IMR-90 (cell line): ENCODE results near the gene DHRSX. TPM values are rescaled to one million over a fixed set of nuclear protein-coding genes. Genes with fewer than 3 reads are reported as not detected.

Experiments
- ATAC-seq: fragments of 200-7000 bp; cut with Tn5 transposase; 2 replicates; pipeline ENCODE4 v1.9.1; 2020; ENCODE audit warnings: low read depth, mild to moderate bottlenecking, moderate library complexity
- BruUV-seq: library from RNA; stranded (reverse); fragments of 400-500 nt; replicated peaks from 2 replicates; lab custom pipeline; 2021; lab: Mats Ljungman, UMichigan
- CTCF ChIA-PET: fragments of 300-600 bp; formaldehyde crosslinking; extraction: SDS; loops from one replicate; lab custom pipeline; 2021; ENCODE audit warnings: antibody characterized with exemption; lab: Yijun Ruan, JAX
- POLR2A ChIA-PET: fragments of 300-600 bp; sonication (Branson Sonifier 250); formaldehyde crosslinking; loops from one replicate; lab custom pipeline; 2022; ENCODE audit warnings: antibody characterized with exemption; ENCODE audit not compliant: unreplicated experiment; lab: Charles Lee
- DNase-seq: peaks from one replicate; pipeline ENCODE4 v3.0.0; 2013
- H2AFZ ChIP-seq: replicated peaks from 2 replicates; pipeline ENCODE3; 2013; ENCODE audit warnings: low read length, mild to moderate bottlenecking; ENCODE audit not compliant: poor library complexity
- H2AK5ac ChIP-seq: 2 replicates; pipeline ENCODE4 v1.6.1; 2013; ENCODE audit warnings: low read depth, low read length, inconsistent platforms
- H2AK9ac ChIP-seq: replicated peaks from 2 replicates; pipeline ENCODE3; 2013; ENCODE audit warnings: mild to moderate bottlenecking, low read depth, low read length, moderate library complexity; ENCODE audit not compliant: poor library complexity
- H2BK120ac ChIP-seq: 2 replicates; pipeline ENCODE4 v1.6.1; 2013; ENCODE audit warnings: low read depth, low read length, inconsistent platforms
- H2BK15ac ChIP-seq: 3 replicates; pipeline ENCODE4 v1.6.1; 2013; ENCODE audit warnings: low read depth, low read length, inconsistent platforms
- H2BK20ac ChIP-seq: 2 replicates; pipeline ENCODE4 v1.6.1; 2013; ENCODE audit warnings: low read depth, mild to moderate bottlenecking, inconsistent platforms, low read length, moderate library complexity
- H2BK5ac ChIP-seq: 2 replicates; pipeline ENCODE4 v1.6.1; 2013; ENCODE audit warnings: mild to moderate bottlenecking, low read depth, low read length, inconsistent platforms; ENCODE audit not compliant: poor library complexity, severe bottlenecking
- H3K14ac ChIP-seq: replicated peaks from 2 replicates; pipeline ENCODE4 v1.6.1; 2013; ENCODE audit warnings: low read depth, low read length, inconsistent platforms
- H3K18ac ChIP-seq: 2 replicates; pipeline ENCODE4 v1.6.1; 2013; ENCODE audit warnings: low read depth, low read length, control low read depth
- H3K23ac ChIP-seq: 2 replicates; pipeline ENCODE4 v1.6.1; 2013; ENCODE audit warnings: low read depth, low read length, inconsistent platforms
- H3K27ac ChIP-seq: 2 replicates; pipeline ENCODE4 v1.5.1; 2013; ENCODE audit warnings: mild to moderate bottlenecking, control low read depth, low read length; ENCODE audit not compliant: insufficient read depth
- H3K27me3 ChIP-seq: 2 replicates; pipeline ENCODE4 v1.6.1; 2013; ENCODE audit warnings: low read length; ENCODE audit not compliant: control insufficient read depth, insufficient read depth
- H3K36me3 ChIP-seq: 2 replicates; pipeline ENCODE4 v1.6.1; 2013; ENCODE audit warnings: low read length, mixed read lengths; ENCODE audit not compliant: control insufficient read depth, insufficient read depth
- H3K4ac ChIP-seq: 2 replicates; pipeline ENCODE4 v1.6.1; 2013; ENCODE audit warnings: low read depth, low read length, inconsistent platforms
- H3K4me1 ChIP-seq: 2 replicates; pipeline ENCODE4 v1.6.1; 2013; ENCODE audit warnings: low read length, mixed read lengths; ENCODE audit not compliant: control insufficient read depth, insufficient read depth
- H3K4me2 ChIP-seq: 2 replicates; pipeline ENCODE4 v1.6.1; 2013; ENCODE audit warnings: low read depth, mild to moderate bottlenecking, control low read depth, low read length, moderate library complexity
- H3K4me3 ChIP-seq: 2 replicates; pipeline ENCODE4 v1.5.1; 2013; ENCODE audit warnings: low read depth, mild to moderate bottlenecking, control low read depth, low read length, moderate library complexity; ENCODE audit not compliant: insufficient read depth
- H3K56ac ChIP-seq: 2 replicates; pipeline ENCODE4 v1.6.1; 2013; ENCODE audit warnings: low read length, inconsistent platforms; ENCODE audit not compliant: insufficient read depth; ENCODE audit errors: extremely low read depth
- H3K79me1 ChIP-seq, 2 experiments: 2 replicates each; pipeline ENCODE4 v1.6.1; 2013; ENCODE audit warnings: low read length in 2 of 2, inconsistent platforms in 1 of 2, low read depth in 1 of 2
- H3K9ac ChIP-seq: 2 replicates; pipeline ENCODE4 v1.6.1; 2013; ENCODE audit warnings: low read depth, low read length, control low read depth
- H3K9me1 ChIP-seq: 2 replicates; pipeline ENCODE4 v1.6.1; 2013; ENCODE audit warnings: low read length, inconsistent platforms; ENCODE audit not compliant: insufficient read depth
- H3K9me3 ChIP-seq: 2 replicates; pipeline ENCODE4 v1.6.1; 2013; ENCODE audit warnings: low read length; ENCODE audit not compliant: control insufficient read depth, insufficient read depth
- H4K20me1 ChIP-seq: 2 replicates; pipeline ENCODE4 v1.6.1; 2013; ENCODE audit warnings: low read length, inconsistent platforms; ENCODE audit not compliant: insufficient read depth
- H4K5ac ChIP-seq: 2 replicates; pipeline ENCODE4 v1.6.1; 2013; ENCODE audit warnings: mild to moderate bottlenecking, low read depth, low read length, control low read depth
- H4K8ac ChIP-seq, 2 experiments: 2 replicates each; pipeline ENCODE4 v1.6.1; 2013; ENCODE audit warnings: low read depth in 2 of 2, low read length in 2 of 2, control low read depth in 1 of 2, inconsistent platforms in 1 of 2
- H4K91ac ChIP-seq: 2 replicates; pipeline ENCODE4 v1.6.1; 2013; ENCODE audit warnings: low read depth, low read length, inconsistent platforms; ENCODE audit not compliant: insufficient read depth
- BHLHE40 ChIP-seq: fragments of 150-350 bp; IDR thresholded peaks from 2 replicates; pipeline ENCODE4 v1.6.1; 2016; ENCODE audit warnings: mild to moderate bottlenecking, low read depth, low read length
- CHD1 ChIP-seq: IDR thresholded peaks from 2 replicates; pipeline ENCODE4 v1.6.1; 2012; ENCODE audit warnings: low read depth, low read length, improper control_type of control experiment
- FOS ChIP-seq: fragments of 150-350 bp; IDR thresholded peaks from 2 replicates; pipeline ENCODE4 v1.6.1; 2016; ENCODE audit warnings: low read depth, low read length
- MAFK ChIP-seq: IDR thresholded peaks from 2 replicates; pipeline ENCODE4 v1.6.1; 2012; ENCODE audit warnings: low read depth, low read length, improper control_type of control experiment
- MAZ ChIP-seq: IDR thresholded peaks from 2 replicates; pipeline ENCODE4 v1.6.1; 2012; ENCODE audit warnings: low read depth, mild to moderate bottlenecking, low read length, improper control_type of control experiment, moderate library complexity, borderline replicate concordance
- MXI1 ChIP-seq: IDR thresholded peaks from 2 replicates; pipeline ENCODE4 v1.6.1; 2012; ENCODE audit warnings: low read depth, mild to moderate bottlenecking, low read length, moderate library complexity, borderline replicate concordance
- NFE2L2 ChIP-seq: fragments of 150-350 bp; IDR thresholded peaks from 2 replicates; pipeline ENCODE4 v1.6.1; 2016; ENCODE audit warnings: low read depth, mild to moderate bottlenecking, low read length
- POLR2A ChIP-seq: IDR thresholded peaks from 2 replicates; pipeline ENCODE4 v1.6.1; 2012; ENCODE audit warnings: mild to moderate bottlenecking, low read depth, low read length
- RAD21 ChIP-seq: IDR thresholded peaks from 2 replicates; pipeline ENCODE4 v1.6.1; 2012; ENCODE audit warnings: low read length, improper control_type of control experiment
- RCOR1 ChIP-seq: IDR thresholded peaks from 2 replicates; pipeline ENCODE4 v1.6.1; 2012; ENCODE audit warnings: mild to moderate bottlenecking, low read length, improper control_type of control experiment; ENCODE audit not compliant: insufficient replicate concordance
- RFX5 ChIP-seq: IDR thresholded peaks from 2 replicates; pipeline ENCODE4 v1.8.0; 2012; ENCODE audit warnings: low read depth, mild to moderate bottlenecking, low read length, moderate library complexity
- SMC3 ChIP-seq: fragments of 150-350 bp; IDR thresholded peaks from 2 replicates; pipeline ENCODE4 v1.6.1; 2016; ENCODE audit warnings: low read depth, mild to moderate bottlenecking, antibody characterized with exemption, low read length, moderate library complexity
- WGBS, 2 experiments: methylation state at CpG; one replicate each; pipeline versions ENCODE4 v1.1.5 to v1.1.7; 2013; ENCODE audit warnings: missing lambda C conversion rate in 2 of 2; ENCODE audit not compliant: insufficient read length in 1 of 2; ENCODE audit errors: extremely low coverage in 2 of 2; 5-methylcytosine and 5-hydroxymethylcytosine counted together
- dilution Hi-C: fragments of 300-500 bp; cut with HindIII; formaldehyde crosslinking; loops from one replicate; pipeline ENCODE4 v1.14.3; 2018; ENCODE audit warnings: low sequenced_read_pairs; ENCODE audit not compliant: unreplicated experiment
- in situ Hi-C: fragments of 300-500 bp; cut with MboI; formaldehyde crosslinking; loops from 3 replicates; pipeline ENCODE4 v1.14.3; 2019; ENCODE audit warnings: low sequenced_read_pairs, inconsistent platforms, mixed read lengths
- intact Hi-C: fragments of 100-400 bp; cut with micrococcal nuclease; formaldehyde crosslinking; loops from 2 replicates; pipeline ENCODE4 v1.10.0; 2022
- polyA plus RNA-seq, 3 experiments: library from polyadenylated mRNA; depleted of rRNA; stranded (reverse); fragments of >200 nt; gene quantifications; 2 replicates each; pipeline ENCODE4 v1.2.3, GENCODE V29; 2012; ENCODE audit warnings: low replicate concordance in 1 of 3
- total RNA-seq: library from RNA; depleted of rRNA; stranded (reverse); fragments of >200 nt; gene quantifications from 2 replicates; pipeline ENCODE4 v1.2.3, GENCODE V29; 2012
- TF ChIP-seq, protein P1 (sequence below): fragments of 150-350 bp; IDR thresholded peaks from 2 replicates; pipeline ENCODE4 v1.6.1; 2016; ENCODE audit warnings: low read depth, mild to moderate bottlenecking, low read length, moderate library complexity, borderline replicate concordance
- TF ChIP-seq, protein P2 (sequence below): fragments of 150-350 bp; IDR thresholded peaks from 2 replicates; pipeline ENCODE4 v1.6.1; 2017; ENCODE audit warnings: mild to moderate bottlenecking, antibody characterized with exemption, low read length, low read depth

Gene DHRSX
- total and polyA plus RNA-seq, 2 of the 4 experiments (the other 2 are of a cell fraction): 26.2 to 38.0 TPM

DNA sequence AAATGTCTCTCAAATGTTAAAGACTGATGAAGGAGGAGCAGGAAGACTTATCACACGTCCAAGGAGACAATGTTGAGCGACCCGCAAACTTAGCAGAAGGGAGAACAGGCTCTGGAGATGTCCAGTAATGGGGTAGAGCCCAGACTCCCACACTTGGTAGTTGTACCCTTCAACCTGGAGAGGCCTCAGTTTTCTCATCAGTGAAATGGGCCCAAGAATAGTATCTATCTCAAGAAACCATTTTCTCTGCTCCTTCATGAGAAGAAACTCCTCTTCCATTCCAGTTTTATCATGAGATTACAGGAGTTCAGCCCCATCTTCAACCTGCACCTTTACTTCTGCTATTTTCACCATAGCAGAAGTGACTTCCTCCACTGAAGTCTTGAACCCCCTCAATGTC, 169.9 kb downstream of the DHRSX start:
- no peak overlapping the region for H2BK15ac ChIP-seq
- no peak overlapping the region for H3K23ac ChIP-seq
- H3K9me3 ChIP-seq: no peaks in the 10 kb centered on the region
- no peak for TF ChIP-seq MAFK
- no peak for TF ChIP-seq RFX5
- TF ChIP-seq POLR2A: no peak
- TF ChIP-seq BHLHE40: no peak
- no peak for TF ChIP-seq RAD21
- TF ChIP-seq, protein P1, sequence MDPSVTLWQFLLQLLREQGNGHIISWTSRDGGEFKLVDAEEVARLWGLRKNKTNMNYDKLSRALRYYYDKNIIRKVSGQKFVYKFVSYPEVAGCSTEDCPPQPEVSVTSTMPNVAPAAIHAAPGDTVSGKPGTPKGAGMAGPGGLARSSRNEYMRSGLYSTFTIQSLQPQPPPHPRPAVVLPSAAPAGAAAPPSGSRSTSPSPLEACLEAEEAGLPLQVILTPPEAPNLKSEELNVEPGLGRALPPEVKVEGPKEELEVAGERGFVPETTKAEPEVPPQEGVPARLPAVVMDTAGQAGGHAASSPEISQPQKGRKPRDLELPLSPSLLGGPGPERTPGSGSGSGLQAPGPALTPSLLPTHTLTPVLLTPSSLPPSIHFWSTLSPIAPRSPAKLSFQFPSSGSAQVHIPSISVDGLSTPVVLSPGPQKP: no peak
- no peak for TF ChIP-seq RCOR1
- no peak for TF ChIP-seq MAZ
- TF ChIP-seq NFE2L2: no peak
- TF ChIP-seq SMC3: no peak
- no peak for TF ChIP-seq MXI1
- TF ChIP-seq, protein P2, sequence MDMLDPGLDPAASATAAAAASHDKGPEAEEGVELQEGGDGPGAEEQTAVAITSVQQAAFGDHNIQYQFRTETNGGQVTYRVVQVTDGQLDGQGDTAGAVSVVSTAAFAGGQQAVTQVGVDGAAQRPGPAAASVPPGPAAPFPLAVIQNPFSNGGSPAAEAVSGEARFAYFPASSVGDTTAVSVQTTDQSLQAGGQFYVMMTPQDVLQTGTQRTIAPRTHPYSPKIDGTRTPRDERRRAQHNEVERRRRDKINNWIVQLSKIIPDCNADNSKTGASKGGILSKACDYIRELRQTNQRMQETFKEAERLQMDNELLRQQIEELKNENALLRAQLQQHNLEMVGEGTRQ: no peak
- TF ChIP-seq FOS: no peak
- no peak for TF ChIP-seq CHD1
- intact Hi-C loops: no loop called here
- no peak overlapping the region for H2AFZ ChIP-seq
- H3K4me3 ChIP-seq: no peak overlapping the region
- no peak overlapping the region for H3K4me2 ChIP-seq
- H2AK9ac ChIP-seq: no peak overlapping the region
- no peak overlapping the region for H3K56ac ChIP-seq
- no peak overlapping the region for H3K18ac ChIP-seq
- ATAC-seq: no peak
- no peaks in the 10 kb centered on the region; the same call in 1 of the 2 replicates for H3K9me1 ChIP-seq
- H3K27ac ChIP-seq: no peak overlapping the region
- H2BK120ac ChIP-seq: no peak overlapping the region
- no peak overlapping the region for H3K14ac ChIP-seq
- no peak overlapping the region for H2AK5ac ChIP-seq
- no peak overlapping the region for H3K4ac ChIP-seq
- ChIA-PET POLR2A (no interaction called here), CTCF (no interaction called here)
- dilution Hi-C loops: no loop called here
- DNase-seq: no peak
- H4K20me1 ChIP-seq: no peaks in the 10 kb centered on the region
- H2BK20ac ChIP-seq: no peak overlapping the region
- no CpG with 5 or more reads among the region's 3 CpGs for WGBS, 2 experiments
- no peak overlapping the region for H4K5ac ChIP-seq
- H3K79me1 ChIP-seq: peaks cover 0 to 4% of the 10 kb centered on the region in 2 experiments; a peak in 2 of 4 replicates
- H2BK5ac ChIP-seq: no peak overlapping the region
- no peaks in the 10 kb centered on the region for H3K27me3 ChIP-seq
- no peak overlapping the region for H3K9ac ChIP-seq
- H3K4me1 ChIP-seq: no peaks in the 10 kb centered on the region; the same call in 1 of the 2 replicates
- no TSS peak for BruUV-seq
- in situ Hi-C loops: no loop called here
- H4K8ac ChIP-seq: no peak overlapping the region
- H4K91ac ChIP-seq: no peak overlapping the region
- no peaks in the 10 kb centered on the region for H3K36me3 ChIP-seq
